Measurements from ENCODE around the gene CD9. TPM values are rescaled to one million over a fixed set of nuclear protein-coding genes. Genes with fewer than 3 reads are reported as not detected.
A peak's percentile ranks its signal among the peaks of the same experiment; 100 is the strongest.

The CD9 gene
- polyA plus RNA-seq, 2 donors: 467 to 898 TPM

GRCh38 chr12:6276956-6277620, 76.9 kb downstream of the CD9 start:
- no peak overlapping the region for H3K4me3 ChIP-seq (ENCODE audit: low read depth in 1 of 2, low read length in 2 of 2)
- peak overlapping the region; percentile 89 to 93 for H3K27ac ChIP-seq (ENCODE audit: low read depth in 2 of 2, low read length in 1 of 2)
- no peaks in the 10 kb centered on the region for H3K36me3 ChIP-seq (ENCODE audit: control insufficient read depth in 2 of 2, insufficient read depth in 2 of 2, low read length in 1 of 2)
- H3K27me3 ChIP-seq (ENCODE audit: control insufficient read depth in 1 of 2, insufficient read depth in 2 of 2, low read length in 2 of 2): no peaks in the 10 kb centered on the region
- no peaks in the 10 kb centered on the region for H3K9me3 ChIP-seq (ENCODE audit: control insufficient read depth in 2 of 2, insufficient read depth in 1 of 2, low read depth in 1 of 2, low read length in 1 of 2)
- WGBS, 2 donors: 62 to 64% methylated on average over 7 of the region's 7 CpGs
- H3K4me1 ChIP-seq (ENCODE audit: control insufficient read depth in 2 of 2, insufficient read depth in 2 of 2, low read length in 1 of 2): peaks cover 14 to 40% of the 10 kb centered on the region in 2 donors

- 18 to 19% methylated on average over 15 of the region's 15 CpGs for WGBS, 2 donors
Measured at GRCh38 chr12:6277982-6278438, 77.8 kb downstream of the CD9 start.

GRCh38 chr12:6278439-6279255, 78.4 kb downstream of the CD9 start:
- Histone ChIP-seq H3K9me3 (ENCODE audit: control insufficient read depth in 2 of 2, insufficient read depth in 1 of 2, low read depth in 1 of 2, low read length in 1 of 2) (no peaks in the 10 kb centered on the region), H3K4me3 (ENCODE audit: low read depth in 1 of 2, low read length in 2 of 2) (peak overlapping the region; percentile 43 to 47), H3K4me1 (ENCODE audit: control insufficient read depth in 2 of 2, insufficient read depth in 2 of 2, low read length in 1 of 2) (peaks cover 13 to 34% of the 10 kb centered on the region in 2 donors), H3K27ac (ENCODE audit: low read depth in 2 of 2, low read length in 1 of 2) (peak overlapping the region; percentile 92 to 99), H3K36me3 (ENCODE audit: control insufficient read depth in 2 of 2, insufficient read depth in 2 of 2, low read length in 1 of 2) (no peaks in the 10 kb centered on the region), H3K27me3 (ENCODE audit: control insufficient read depth in 1 of 2, insufficient read depth in 2 of 2, low read length in 2 of 2) (no peaks in the 10 kb centered on the region)
- WGBS, 2 donors: 8 to 10% methylated on average over 59 to 88 of the region's 88 CpGs

More at GRCh38 chr12:6277982-6278438, 77.8 kb downstream of the CD9 start:
- Histone ChIP-seq H3K4me3 (ENCODE audit: low read depth in 1 of 2, low read length in 2 of 2) (peak overlapping the region; percentile 43 to 47), H3K27me3 (ENCODE audit: control insufficient read depth in 1 of 2, insufficient read depth in 2 of 2, low read length in 2 of 2) (no peaks in the 10 kb centered on the region), H3K4me1 (ENCODE audit: control insufficient read depth in 2 of 2, insufficient read depth in 2 of 2, low read length in 1 of 2) (peaks cover 14 to 40% of the 10 kb centered on the region in 2 donors), H3K9me3 (ENCODE audit: control insufficient read depth in 2 of 2, insufficient read depth in 1 of 2, low read depth in 1 of 2, low read length in 1 of 2) (no peaks in the 10 kb centered on the region), H3K36me3 (ENCODE audit: control insufficient read depth in 2 of 2, insufficient read depth in 2 of 2, low read length in 1 of 2) (no peaks in the 10 kb centered on the region), H3K27ac (ENCODE audit: low read depth in 2 of 2, low read length in 1 of 2) (peak overlapping the region; percentile 89 to 99)

- Histone ChIP-seq H3K27ac (ENCODE audit: low read depth in 2 of 2, low read length in 1 of 2) (peak overlapping the region; percentile 92 to 97), H3K4me3 (ENCODE audit: low read depth in 1 of 2, low read length in 2 of 2) (no peak overlapping the region), H3K9me3 (ENCODE audit: control insufficient read depth in 2 of 2, insufficient read depth in 1 of 2, low read depth in 1 of 2, low read length in 1 of 2) (no peaks in the 10 kb centered on the region), H3K27me3 (ENCODE audit: control insufficient read depth in 1 of 2, insufficient read depth in 2 of 2, low read length in 2 of 2) (no peaks in the 10 kb centered on the region), H3K36me3 (ENCODE audit: control insufficient read depth in 2 of 2, insufficient read depth in 2 of 2, low read length in 1 of 2) (no peaks in the 10 kb centered on the region), H3K4me1 (ENCODE audit: control insufficient read depth in 2 of 2, insufficient read depth in 2 of 2, low read length in 1 of 2) (peaks cover 8 to 28% of the 10 kb centered on the region in 2 donors)
- WGBS, 2 donors: 83 to 87% methylated on average over 12 of the region's 12 CpGs
Measured at GRCh38 chr12:6279256-6279628, 79.0 kb downstream of the CD9 start.

GRCh38 chr12:6279631-6280030, 79.4 kb downstream of the CD9 start:
- WGBS, 2 donors: 60 to 74% methylated on average over 8 of the region's 8 CpGs

GRCh38 chr12:6280053-6280469, 79.9 kb downstream of the CD9 start:
- no peaks in the 10 kb centered on the region for H3K27me3 ChIP-seq (ENCODE audit: control insufficient read depth in 1 of 2, insufficient read depth in 2 of 2, low read length in 2 of 2)
- H3K9me3 ChIP-seq (ENCODE audit: control insufficient read depth in 2 of 2, insufficient read depth in 1 of 2, low read depth in 1 of 2, low read length in 1 of 2): no peaks in the 10 kb centered on the region
- peaks cover 7 to 24% of the 10 kb centered on the region in 2 donors for H3K4me1 ChIP-seq (ENCODE audit: control insufficient read depth in 2 of 2, insufficient read depth in 2 of 2, low read length in 1 of 2)
- no peak overlapping the region for H3K4me3 ChIP-seq (ENCODE audit: low read depth in 1 of 2, low read length in 2 of 2)
- H3K36me3 ChIP-seq (ENCODE audit: control insufficient read depth in 2 of 2, insufficient read depth in 2 of 2, low read length in 1 of 2): no peaks in the 10 kb centered on the region
- 26 to 49% methylated on average over 2 of the region's 2 CpGs for WGBS, 2 donors
- H3K27ac ChIP-seq (ENCODE audit: low read depth in 2 of 2, low read length in 1 of 2): peak overlapping the region; percentile 92 to 97

More at GRCh38 chr12:6279631-6280030, 79.4 kb downstream of the CD9 start:
- H3K9me3 ChIP-seq (ENCODE audit: control insufficient read depth in 2 of 2, insufficient read depth in 1 of 2, low read depth in 1 of 2, low read length in 1 of 2): no peaks in the 10 kb centered on the region
- H3K27ac ChIP-seq (ENCODE audit: low read depth in 2 of 2, low read length in 1 of 2): peak overlapping the region; percentile 92 to 97
- H3K4me3 ChIP-seq (ENCODE audit: low read depth in 1 of 2, low read length in 2 of 2): no peak overlapping the region
- H3K27me3 ChIP-seq (ENCODE audit: control insufficient read depth in 1 of 2, insufficient read depth in 2 of 2, low read length in 2 of 2): no peaks in the 10 kb centered on the region
- H3K36me3 ChIP-seq (ENCODE audit: control insufficient read depth in 2 of 2, insufficient read depth in 2 of 2, low read length in 1 of 2): no peaks in the 10 kb centered on the region
- peaks cover 7 to 27% of the 10 kb centered on the region in 2 donors for H3K4me1 ChIP-seq (ENCODE audit: control insufficient read depth in 2 of 2, insufficient read depth in 2 of 2, low read length in 1 of 2)

- Histone ChIP-seq H3K36me3 (ENCODE audit: control insufficient read depth in 2 of 2, insufficient read depth in 2 of 2, low read length in 1 of 2) (no peaks in the 10 kb centered on the region), H3K9me3 (ENCODE audit: control insufficient read depth in 2 of 2, insufficient read depth in 1 of 2, low read depth in 1 of 2, low read length in 1 of 2) (no peaks in the 10 kb centered on the region), H3K27me3 (ENCODE audit: control insufficient read depth in 1 of 2, insufficient read depth in 2 of 2, low read length in 2 of 2) (no peaks in the 10 kb centered on the region), H3K4me3 (ENCODE audit: low read depth in 1 of 2, low read length in 2 of 2) (no peak overlapping the region), H3K27ac (ENCODE audit: low read depth in 2 of 2, low read length in 1 of 2) (peak overlapping the region; percentile 91 to 97), H3K4me1 (ENCODE audit: control insufficient read depth in 2 of 2, insufficient read depth in 2 of 2, low read length in 1 of 2) (peaks cover 7 to 24% of the 10 kb centered on the region in 2 donors)
- 84 to 93% methylated on average over 11 of the region's 11 CpGs for WGBS, 2 donors
Measured at GRCh38 chr12:6280672-6281071, 80.5 kb downstream of the CD9 start.

- H3K27ac ChIP-seq (ENCODE audit: low read depth in 2 of 2, low read length in 1 of 2): peak overlapping the region in 1 of 2 donors; percentile 97
- H3K27me3 ChIP-seq (ENCODE audit: control insufficient read depth in 1 of 2, insufficient read depth in 2 of 2, low read length in 2 of 2): no peaks in the 10 kb centered on the region
- no peaks in the 10 kb centered on the region for H3K9me3 ChIP-seq (ENCODE audit: control insufficient read depth in 2 of 2, insufficient read depth in 1 of 2, low read depth in 1 of 2, low read length in 1 of 2)
- no peaks in the 10 kb centered on the region for H3K36me3 ChIP-seq (ENCODE audit: control insufficient read depth in 2 of 2, insufficient read depth in 2 of 2, low read length in 1 of 2)
- 93% methylated on average over 13 of the region's 13 CpGs for WGBS, 2 donors
- H3K4me1 ChIP-seq (ENCODE audit: control insufficient read depth in 2 of 2, insufficient read depth in 2 of 2, low read length in 1 of 2): peaks cover 7 to 24% of the 10 kb centered on the region in 2 donors
- H3K4me3 ChIP-seq (ENCODE audit: low read depth in 1 of 2, low read length in 2 of 2): no peak overlapping the region
Measured at GRCh38 chr12:6281081-6281809, 81.0 kb downstream of the CD9 start.

- H3K9me3 ChIP-seq (ENCODE audit: control insufficient read depth in 2 of 2, insufficient read depth in 1 of 2, low read depth in 1 of 2, low read length in 1 of 2): no peaks in the 10 kb centered on the region
- WGBS, 2 donors: 92 to 93% methylated on average over 4 of the region's 4 CpGs
- no peak overlapping the region for H3K4me3 ChIP-seq (ENCODE audit: low read depth in 1 of 2, low read length in 2 of 2)
- H3K27ac ChIP-seq (ENCODE audit: low read depth in 2 of 2, low read length in 1 of 2): no peak overlapping the region
- H3K4me1 ChIP-seq (ENCODE audit: control insufficient read depth in 2 of 2, insufficient read depth in 2 of 2, low read length in 1 of 2): peaks cover 7 to 20% of the 10 kb centered on the region in 2 donors
- H3K27me3 ChIP-seq (ENCODE audit: control insufficient read depth in 1 of 2, insufficient read depth in 2 of 2, low read length in 2 of 2): no peaks in the 10 kb centered on the region
- no peaks in the 10 kb centered on the region for H3K36me3 ChIP-seq (ENCODE audit: control insufficient read depth in 2 of 2, insufficient read depth in 2 of 2, low read length in 1 of 2)
Measured at GRCh38 chr12:6282453-6282840, 82.2 kb downstream of the CD9 start.

Measured in esophagus (tissue), 2 donors.